Measurements from ENCODE around the gene CXCR4. TPM values are rescaled to one million over a fixed set of nuclear protein-coding genes. Genes with fewer than 3 reads are reported as not detected.
"Not testable (repeated sequence)": the region's sequence is repeated elsewhere in the genome, so short reads cannot be mapped to it uniquely, and the experiment has no call there.

Gene CXCR4
- polyA plus RNA-seq, 4 donors, result 4.5 to 24.8 (median 8.5) TPM

GRCh38 chr2:136085453-136086209, 32.3 kb downstream of the CXCR4 start:
- no peaks in the 10 kb centered on the region for H3K9me3 ChIP-seq (ENCODE audit: control insufficient read depth in 2 of 2, insufficient read depth in 1 of 2, low read depth in 1 of 2, low read length in 1 of 2)
- no peaks in the 10 kb centered on the region for H3K27me3 ChIP-seq (ENCODE audit: control insufficient read depth in 3 of 3, insufficient read depth in 3 of 3, low read length in 3 of 3)
- no peaks in the 10 kb centered on the region for H3K36me3 ChIP-seq (ENCODE audit: control insufficient read depth in 3 of 3, insufficient read depth in 2 of 3, low read depth in 1 of 3, low read length in 3 of 3)
- H3K4me1 ChIP-seq (ENCODE audit: control insufficient read depth in 3 of 3, insufficient read depth in 2 of 3, low read depth in 1 of 3, low read length in 2 of 3), result no peaks in the 10 kb centered on the region
- WGBS, 3 donors, result 75 to 81% (median 76%) methylated on average over 4 of the region's 4 CpGs
- H3K27ac ChIP-seq (ENCODE audit: low read depth in 1 of 3, low read length in 2 of 3), result no peak overlapping the region
- no peak overlapping the region for H3K4me3 ChIP-seq (ENCODE audit: low read depth in 1 of 3, low read length in 3 of 3)
- DNase-seq (no peak), FAIRE-seq (peak; percentile 5)

GRCh38 chr2:136081582-136082210, 36.3 kb downstream of the CXCR4 start:
- no peaks in the 10 kb centered on the region for H3K4me1 ChIP-seq (ENCODE audit: control insufficient read depth in 3 of 3, insufficient read depth in 2 of 3, low read depth in 1 of 3, low read length in 2 of 3)
- no peak overlapping the region for H3K27ac ChIP-seq (ENCODE audit: low read depth in 1 of 3, low read length in 2 of 3)
- H3K27me3 ChIP-seq (ENCODE audit: control insufficient read depth in 3 of 3, insufficient read depth in 3 of 3, low read length in 3 of 3), result no peaks in the 10 kb centered on the region
- H3K36me3 ChIP-seq (ENCODE audit: control insufficient read depth in 3 of 3, insufficient read depth in 2 of 3, low read depth in 1 of 3, low read length in 3 of 3), result no peaks in the 10 kb centered on the region
- no peak overlapping the region for H3K4me3 ChIP-seq (ENCODE audit: low read depth in 1 of 3, low read length in 3 of 3)
- peaks cover 0 to 7% of the 10 kb centered on the region in 2 donors for H3K9me3 ChIP-seq (ENCODE audit: control insufficient read depth in 2 of 2, insufficient read depth in 1 of 2, low read depth in 1 of 2, low read length in 1 of 2)
- FAIRE-seq, result no peak
- WGBS, 3 donors, result 78 to 82% (median 81%) methylated on average over 3 of the region's 3 CpGs
- no peak for DNase-seq

- Histone ChIP-seq H3K4me3 (ENCODE audit: low read depth in 1 of 3, low read length in 3 of 3) (no peak overlapping the region), H3K27me3 (ENCODE audit: control insufficient read depth in 3 of 3, insufficient read depth in 3 of 3, low read length in 3 of 3) (no peaks in the 10 kb centered on the region), H3K4me1 (ENCODE audit: control insufficient read depth in 3 of 3, insufficient read depth in 2 of 3, low read depth in 1 of 3, low read length in 2 of 3) (no peaks in the 10 kb centered on the region), H3K9me3 (ENCODE audit: control insufficient read depth in 2 of 2, insufficient read depth in 1 of 2, low read depth in 1 of 2, low read length in 1 of 2) (peaks cover 0 to 7% of the 10 kb centered on the region in 2 donors), H3K27ac (ENCODE audit: low read depth in 1 of 3, low read length in 2 of 3) (no peak overlapping the region), H3K36me3 (ENCODE audit: control insufficient read depth in 3 of 3, insufficient read depth in 2 of 3, low read depth in 1 of 3, low read length in 3 of 3) (no peaks in the 10 kb centered on the region)
- no peak for DNase-seq
- FAIRE-seq, result no peak
- WGBS, 3 donors, result 73 to 86% (median 81%) methylated on average over 2 of the region's 2 CpGs
These were observed 37.8 kb downstream of the CXCR4 start for GRCh38 chr2:136080114-136080513.

GRCh38 chr2:136077107-136077506, 40.8 kb downstream of the CXCR4 start:
- DNase-seq (peak; percentile 35 to 43), FAIRE-seq (no peak)
- no peak overlapping the region for H3K27ac ChIP-seq (ENCODE audit: low read depth in 1 of 3, low read length in 2 of 3)
- H3K36me3 ChIP-seq (ENCODE audit: control insufficient read depth in 3 of 3, insufficient read depth in 2 of 3, low read depth in 1 of 3, low read length in 3 of 3), result no peaks in the 10 kb centered on the region
- H3K4me3 ChIP-seq (ENCODE audit: low read depth in 1 of 3, low read length in 3 of 3), result no peak overlapping the region
- 30 to 63% (median 55%) methylated on average over 5 of the region's 5 CpGs for WGBS, 3 donors
- no peaks in the 10 kb centered on the region for H3K27me3 ChIP-seq (ENCODE audit: control insufficient read depth in 3 of 3, insufficient read depth in 3 of 3, low read length in 3 of 3)
- H3K4me1 ChIP-seq (ENCODE audit: control insufficient read depth in 3 of 3, insufficient read depth in 2 of 3, low read depth in 1 of 3, low read length in 2 of 3), result no peaks in the 10 kb centered on the region
- H3K9me3 ChIP-seq (ENCODE audit: control insufficient read depth in 2 of 2, insufficient read depth in 1 of 2, low read depth in 1 of 2, low read length in 1 of 2), result peaks cover 1 to 8% of the 10 kb centered on the region in 2 donors

GRCh38 chr2:136075476-136075875, 42.5 kb downstream of the CXCR4 start:
- DNase-seq, result no peak
- Histone ChIP-seq H3K4me1 (ENCODE audit: control insufficient read depth in 3 of 3, insufficient read depth in 2 of 3, low read depth in 1 of 3, low read length in 2 of 3) (no peaks in the 10 kb centered on the region), H3K27ac (ENCODE audit: low read depth in 1 of 3, low read length in 2 of 3) (no peak overlapping the region), H3K27me3 (ENCODE audit: control insufficient read depth in 3 of 3, insufficient read depth in 3 of 3, low read length in 3 of 3) (no peaks in the 10 kb centered on the region), H3K4me3 (ENCODE audit: low read depth in 1 of 3, low read length in 3 of 3) (no peak overlapping the region), H3K36me3 (ENCODE audit: control insufficient read depth in 3 of 3, insufficient read depth in 2 of 3, low read depth in 1 of 3, low read length in 3 of 3) (no peaks in the 10 kb centered on the region), H3K9me3 (ENCODE audit: control insufficient read depth in 2 of 2, insufficient read depth in 1 of 2, low read depth in 1 of 2, low read length in 1 of 2) (peaks cover 1 to 14% of the 10 kb centered on the region in 2 donors)
- WGBS, 3 donors, result 69 to 81% (median 71%) methylated on average over 12 of the region's 12 CpGs
- no peak for FAIRE-seq

GRCh38 chr2:136072621-136073020, 45.3 kb downstream of the CXCR4 start:
- peaks cover 1 to 13% of the 10 kb centered on the region in 2 donors for H3K9me3 ChIP-seq (ENCODE audit: control insufficient read depth in 2 of 2, insufficient read depth in 1 of 2, low read depth in 1 of 2, low read length in 1 of 2)
- no peaks in the 10 kb centered on the region for H3K27me3 ChIP-seq (ENCODE audit: control insufficient read depth in 3 of 3, insufficient read depth in 3 of 3, low read length in 3 of 3)
- H3K27ac ChIP-seq (ENCODE audit: low read depth in 1 of 3, low read length in 2 of 3), result no peak overlapping the region
- no peak for DNase-seq
- H3K4me3 ChIP-seq (ENCODE audit: low read depth in 1 of 3, low read length in 3 of 3), result no peak overlapping the region
- FAIRE-seq, result no peak
- 88 to 96% (median 95%) methylated on average over 3 of the region's 3 CpGs for WGBS, 3 donors
- H3K4me1 ChIP-seq (ENCODE audit: control insufficient read depth in 3 of 3, insufficient read depth in 2 of 3, low read depth in 1 of 3, low read length in 2 of 3), result no peaks in the 10 kb centered on the region
- no peaks in the 10 kb centered on the region for H3K36me3 ChIP-seq (ENCODE audit: control insufficient read depth in 3 of 3, insufficient read depth in 2 of 3, low read depth in 1 of 3, low read length in 3 of 3)

- not testable (repeated sequence) for H3K27me3 ChIP-seq (ENCODE audit: control insufficient read depth in 3 of 3, insufficient read depth in 3 of 3, low read length in 3 of 3); H3K36me3 ChIP-seq (ENCODE audit: control insufficient read depth in 3 of 3, insufficient read depth in 2 of 3, low read depth in 1 of 3, low read length in 3 of 3); H3K9me3 ChIP-seq (ENCODE audit: control insufficient read depth in 2 of 2, insufficient read depth in 1 of 2, low read depth in 1 of 2, low read length in 1 of 2); H3K4me1 ChIP-seq (ENCODE audit: control insufficient read depth in 3 of 3, insufficient read depth in 2 of 3, low read depth in 1 of 3, low read length in 2 of 3); H3K27ac ChIP-seq (ENCODE audit: low read depth in 1 of 3, low read length in 2 of 3); DNase-seq; H3K4me3 ChIP-seq (ENCODE audit: low read depth in 1 of 3, low read length in 3 of 3); FAIRE-seq
- 90 to 97% (median 96%) methylated on average over 4 of the region's 4 CpGs for WGBS, 3 donors
These were observed 46.1 kb downstream of the CXCR4 start for GRCh38 chr2:136071887-136072286.

GRCh38 chr2:136070913-136071312, 47.0 kb downstream of the CXCR4 start:
- peaks cover 1 to 7% of the 10 kb centered on the region in 2 donors for H3K9me3 ChIP-seq (ENCODE audit: control insufficient read depth in 2 of 2, insufficient read depth in 1 of 2, low read depth in 1 of 2, low read length in 1 of 2)
- no peaks in the 10 kb centered on the region for H3K36me3 ChIP-seq (ENCODE audit: control insufficient read depth in 3 of 3, insufficient read depth in 2 of 3, low read depth in 1 of 3, low read length in 3 of 3)
- H3K4me3 ChIP-seq (ENCODE audit: low read depth in 1 of 3, low read length in 3 of 3), result no peak overlapping the region
- no peak for DNase-seq
- peaks cover 0 to 6% (median 0%) of the 10 kb centered on the region in 3 donors for H3K4me1 ChIP-seq (ENCODE audit: control insufficient read depth in 3 of 3, insufficient read depth in 2 of 3, low read depth in 1 of 3, low read length in 2 of 3)
- FAIRE-seq, result no peak
- no peaks in the 10 kb centered on the region for H3K27me3 ChIP-seq (ENCODE audit: control insufficient read depth in 3 of 3, insufficient read depth in 3 of 3, low read length in 3 of 3)
- WGBS, 3 donors, result 93 to 95% (median 95%) methylated on average over 4 of the region's 4 CpGs
- no peak overlapping the region for H3K27ac ChIP-seq (ENCODE audit: low read depth in 1 of 3, low read length in 2 of 3)
